Right lobe of liver (tissue), 4 donors: ENCODE measurements around the gene RHBDF1.
A peak's percentile ranks its signal among the peaks of the same experiment; 100 is the strongest.

Experiments used
- CTCF ChIP-seq, 4 donors: fragments of 200-600 bp in 3 of 4; fragments of 450-650 bp in 1 of 4; IDR thresholded peaks; one replicate each; pipeline versions ENCODE4 v1.5.1 to v1.8.0; 2016 to 2022; ENCODE audit warnings: antibody characterized with exemption in 4 of 4, mild to moderate bottlenecking in 2 of 4
- POLR2A ChIP-seq: fragments of 450-650 bp; IDR thresholded peaks from one replicate; pipeline ENCODE4 v1.6.1; 2017; ENCODE audit warnings: antibody characterized with exemption, mild to moderate bottlenecking
- donor health status: DM: no; HTN: no; CAD: no.
- donor health status: DM: no; HTN: no; CAD: no.
- donor health status: DM: no; HTN: yes; CAD: no.

GRCh38 chr16:65745-66144 is 6.7 kb downstream of the RHBDF1 start:
- TF ChIP-seq CTCF (IDR thresholded peaks at IDR 0.05), result peak; percentile 95 to 98 (median 96)
- TF ChIP-seq POLR2A, result no peak
